Measurements from ENCODE around the gene DCLK3.

The DCLK3 gene

DNA sequence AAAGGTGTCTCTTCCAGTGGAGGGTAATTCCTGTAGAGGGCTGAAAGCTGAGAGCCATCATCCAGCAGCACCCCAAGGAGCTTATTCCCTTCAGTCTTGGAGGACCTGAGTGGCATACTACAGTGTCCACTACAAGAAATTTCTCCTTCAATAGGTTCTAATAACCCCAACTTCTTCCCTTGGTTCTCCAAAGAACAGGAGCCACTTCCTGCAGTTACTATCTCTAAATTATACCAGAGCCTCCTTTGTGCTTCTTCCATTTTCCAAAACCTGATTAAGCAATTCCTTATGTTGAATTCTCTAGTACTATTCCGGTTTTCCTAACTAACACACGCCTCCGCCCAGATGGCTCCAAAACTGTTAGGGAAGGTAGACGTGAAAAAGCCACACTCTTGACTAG lies 50.4 kb downstream of the DCLK3 start:
- FAIRE-seq, result no peak
- TF ChIP-seq, protein P1, sequence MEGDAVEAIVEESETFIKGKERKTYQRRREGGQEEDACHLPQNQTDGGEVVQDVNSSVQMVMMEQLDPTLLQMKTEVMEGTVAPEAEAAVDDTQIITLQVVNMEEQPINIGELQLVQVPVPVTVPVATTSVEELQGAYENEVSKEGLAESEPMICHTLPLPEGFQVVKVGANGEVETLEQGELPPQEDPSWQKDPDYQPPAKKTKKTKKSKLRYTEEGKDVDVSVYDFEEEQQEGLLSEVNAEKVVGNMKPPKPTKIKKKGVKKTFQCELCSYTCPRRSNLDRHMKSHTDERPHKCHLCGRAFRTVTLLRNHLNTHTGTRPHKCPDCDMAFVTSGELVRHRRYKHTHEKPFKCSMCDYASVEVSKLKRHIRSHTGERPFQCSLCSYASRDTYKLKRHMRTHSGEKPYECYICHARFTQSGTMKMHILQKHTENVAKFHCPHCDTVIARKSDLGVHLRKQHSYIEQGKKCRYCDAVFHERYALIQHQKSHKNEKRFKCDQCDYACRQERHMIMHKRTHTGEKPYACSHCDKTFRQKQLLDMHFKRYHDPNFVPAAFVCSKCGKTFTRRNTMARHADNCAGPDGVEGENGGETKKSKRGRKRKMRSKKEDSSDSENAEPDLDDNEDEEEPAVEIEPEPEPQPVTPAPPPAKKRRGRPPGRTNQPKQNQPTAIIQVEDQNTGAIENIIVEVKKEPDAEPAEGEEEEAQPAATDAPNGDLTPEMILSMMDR (IDR thresholded peaks at IDR 0.05; ENCODE audit: insufficient read depth, missing control alignments), result no peak

GRCh38 chr3:36710606-36711005 lies 53.7 kb downstream of the DCLK3 start:
- TF ChIP-seq, protein P1 (IDR thresholded peaks at IDR 0.05; ENCODE audit: insufficient read depth, missing control alignments), result no peak
- FAIRE-seq (no peak), DNase-seq (ENCODE audit: insufficient read length, low spot score) (no peak)

More for the DNA sequence above, 50.4 kb downstream of the DCLK3 start:
- no peak for DNase-seq (ENCODE audit: insufficient read length, low spot score)

- DNase-seq (ENCODE audit: insufficient read length, low spot score) (no peak), FAIRE-seq (no peak)
- TF ChIP-seq, protein P1 (IDR thresholded peaks at IDR 0.05; ENCODE audit: insufficient read depth, missing control alignments), result no peak
Observed at GRCh38 chr3:36709826-36710365, 54.5 kb downstream of the DCLK3 start.

GRCh38 chr3:36709281-36709680 lies 55.1 kb downstream of the DCLK3 start:
- TF ChIP-seq, protein P1 (IDR thresholded peaks at IDR 0.05; ENCODE audit: insufficient read depth, missing control alignments), result no peak
- FAIRE-seq, result no peak
- DNase-seq (ENCODE audit: insufficient read length, low spot score), result no peak

DNA sequence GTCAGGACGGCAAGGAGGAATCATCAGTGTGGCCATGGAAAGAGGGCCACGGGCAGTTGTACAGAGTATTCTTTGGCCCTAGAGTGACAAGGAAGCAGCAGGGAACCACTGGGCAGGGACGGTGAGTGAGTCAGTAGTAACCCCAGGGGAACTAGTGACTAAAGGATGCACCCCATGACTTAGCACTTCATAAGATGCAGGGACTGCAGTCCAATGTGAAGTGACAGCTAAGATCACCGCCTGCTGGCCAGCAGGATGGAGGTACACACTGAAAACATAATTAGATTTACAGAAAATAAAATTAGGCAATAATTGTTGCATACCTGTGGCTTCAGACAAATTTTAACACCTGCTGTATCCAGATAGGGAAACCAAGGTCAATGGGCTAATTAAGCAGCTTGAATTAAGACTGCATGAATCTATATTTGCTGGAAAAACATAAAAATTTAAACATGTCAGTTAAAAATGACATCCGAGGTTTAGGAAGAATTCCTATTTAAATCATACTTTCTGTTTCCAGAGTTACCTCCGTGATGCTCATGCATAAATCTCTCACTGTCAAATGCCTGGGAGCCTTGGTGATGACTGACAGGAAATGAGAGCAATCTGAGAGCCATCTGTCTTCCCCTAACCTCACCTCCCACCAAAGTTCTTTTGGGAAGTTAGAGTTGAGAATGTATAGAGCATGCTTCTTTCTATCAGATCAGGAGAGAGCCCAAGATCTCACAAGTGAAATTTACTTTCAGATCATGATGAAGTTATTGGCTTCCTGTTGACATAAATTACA lies 56.5 kb downstream of the DCLK3 start:
- DNase-seq (ENCODE audit: insufficient read length, low spot score) (no peak), FAIRE-seq (no peak)
- TF ChIP-seq, protein P1 (IDR thresholded peaks at IDR 0.05; ENCODE audit: insufficient read depth, missing control alignments), result no peak

GRCh38 chr3:36705015-36705414 lies 59.3 kb downstream of the DCLK3 start:
- no peak for DNase-seq (ENCODE audit: insufficient read length, low spot score)
- no peak for FAIRE-seq
- TF ChIP-seq, protein P1 (IDR thresholded peaks at IDR 0.05; ENCODE audit: insufficient read depth, missing control alignments), result no peak

GRCh38 chr3:36704280-36704679 lies 60.1 kb downstream of the DCLK3 start:
- FAIRE-seq, result no peak
- DNase-seq (ENCODE audit: insufficient read length, low spot score), result no peak
- TF ChIP-seq, protein P1 (IDR thresholded peaks at IDR 0.05; ENCODE audit: insufficient read depth, missing control alignments), result no peak
